AG10803 (cell line): ENCODE data around the gene SPDYC.

Experiments
- DNase-seq: peaks from one replicate; pipeline ENCODE4 v3.0.0; 2010; ENCODE audit warnings: low read depth
- H3K4me3 ChIP-seq: 2 replicates; pipeline ENCODE4 v1.5.1; 2011; ENCODE audit warnings: mild to moderate bottlenecking, low read length, control low read depth
- TF ChIP-seq, protein P1 (sequence below): conservative IDR thresholded peaks from 2 replicates; pipeline ENCODE4 v1.5.1; 2011; ENCODE audit warnings: mild to moderate bottlenecking, low read length, control low read depth, inconsistent platforms

Gene SPDYC

DNA sequence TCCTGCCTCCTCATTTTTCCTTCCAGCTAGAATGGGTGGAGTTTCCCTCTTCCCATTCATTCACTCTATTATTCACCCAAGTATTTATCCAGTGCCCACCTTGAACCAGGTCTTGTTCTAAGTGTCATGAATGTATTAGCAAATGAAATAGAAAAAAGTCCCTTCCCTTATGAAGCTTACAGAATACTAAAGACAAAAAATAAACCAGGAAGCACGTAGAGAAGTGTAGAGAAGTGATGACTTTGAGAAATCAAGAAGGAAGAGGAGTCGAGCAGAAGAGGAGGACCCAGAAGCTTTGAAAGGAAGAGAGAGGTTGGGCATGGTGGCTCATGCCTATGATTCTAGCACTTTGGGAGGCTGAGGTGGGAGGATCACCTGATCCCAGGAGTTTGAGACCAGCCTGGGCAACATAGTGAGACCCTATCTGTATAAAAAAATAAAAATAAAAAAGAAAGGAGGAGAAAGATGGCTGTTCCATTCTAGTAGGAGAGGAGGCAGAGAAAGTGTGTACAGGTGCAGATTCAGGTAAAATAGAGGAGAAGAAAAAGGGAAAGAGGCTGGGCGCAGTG lies 18.6 kb upstream of the SPDYC start:
- DNase-seq = no peak
- H3K4me3 ChIP-seq = no peak overlapping the region
- TF ChIP-seq, protein P1, sequence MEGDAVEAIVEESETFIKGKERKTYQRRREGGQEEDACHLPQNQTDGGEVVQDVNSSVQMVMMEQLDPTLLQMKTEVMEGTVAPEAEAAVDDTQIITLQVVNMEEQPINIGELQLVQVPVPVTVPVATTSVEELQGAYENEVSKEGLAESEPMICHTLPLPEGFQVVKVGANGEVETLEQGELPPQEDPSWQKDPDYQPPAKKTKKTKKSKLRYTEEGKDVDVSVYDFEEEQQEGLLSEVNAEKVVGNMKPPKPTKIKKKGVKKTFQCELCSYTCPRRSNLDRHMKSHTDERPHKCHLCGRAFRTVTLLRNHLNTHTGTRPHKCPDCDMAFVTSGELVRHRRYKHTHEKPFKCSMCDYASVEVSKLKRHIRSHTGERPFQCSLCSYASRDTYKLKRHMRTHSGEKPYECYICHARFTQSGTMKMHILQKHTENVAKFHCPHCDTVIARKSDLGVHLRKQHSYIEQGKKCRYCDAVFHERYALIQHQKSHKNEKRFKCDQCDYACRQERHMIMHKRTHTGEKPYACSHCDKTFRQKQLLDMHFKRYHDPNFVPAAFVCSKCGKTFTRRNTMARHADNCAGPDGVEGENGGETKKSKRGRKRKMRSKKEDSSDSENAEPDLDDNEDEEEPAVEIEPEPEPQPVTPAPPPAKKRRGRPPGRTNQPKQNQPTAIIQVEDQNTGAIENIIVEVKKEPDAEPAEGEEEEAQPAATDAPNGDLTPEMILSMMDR = no peak

DNA sequence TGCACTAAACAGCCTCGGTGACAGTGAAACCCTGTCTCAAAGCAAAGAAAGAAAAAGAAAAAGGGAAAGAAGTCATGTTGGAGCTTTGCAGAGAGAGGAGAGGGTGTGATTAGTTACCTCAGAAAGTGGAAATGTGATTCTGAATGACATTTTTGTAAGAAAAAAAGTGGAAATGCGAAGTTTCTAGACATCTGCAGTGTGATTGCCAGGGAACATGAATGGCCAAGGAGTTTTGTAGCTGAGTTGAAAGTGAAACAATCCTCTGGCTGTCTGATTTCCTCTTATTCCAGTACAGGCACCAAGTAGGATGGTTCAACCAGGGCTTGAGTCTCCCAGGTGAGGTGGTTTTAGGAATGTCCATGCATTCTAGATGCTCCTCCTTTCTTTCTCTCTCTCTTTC lies 17.9 kb upstream of the SPDYC start:
- TF ChIP-seq, protein P1 = no peak
- DNase-seq = no peak
- H3K4me3 ChIP-seq = no peak overlapping the region

DNA sequence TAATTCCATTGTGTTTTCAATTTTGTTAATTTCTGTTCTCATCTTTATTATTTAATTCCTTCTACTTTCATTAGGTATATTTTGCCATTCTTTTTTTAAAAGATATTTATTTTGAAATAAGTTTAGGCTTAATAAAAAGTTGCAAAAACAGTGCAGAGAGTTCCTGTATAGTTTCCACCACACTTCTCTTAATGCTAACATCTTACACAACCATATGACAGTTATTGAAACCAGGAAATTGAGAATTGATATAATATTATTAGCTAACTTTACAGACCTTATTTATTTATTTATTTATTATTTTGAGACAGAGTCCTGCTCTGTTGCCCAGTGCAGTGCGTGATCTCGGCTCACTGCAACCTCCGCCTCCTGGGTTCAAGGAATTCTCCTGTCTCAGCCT lies 13.8 kb upstream of the SPDYC start:
- no peak for DNase-seq
- TF ChIP-seq, protein P1 = no peak
- no peak overlapping the region for H3K4me3 ChIP-seq

DNA sequence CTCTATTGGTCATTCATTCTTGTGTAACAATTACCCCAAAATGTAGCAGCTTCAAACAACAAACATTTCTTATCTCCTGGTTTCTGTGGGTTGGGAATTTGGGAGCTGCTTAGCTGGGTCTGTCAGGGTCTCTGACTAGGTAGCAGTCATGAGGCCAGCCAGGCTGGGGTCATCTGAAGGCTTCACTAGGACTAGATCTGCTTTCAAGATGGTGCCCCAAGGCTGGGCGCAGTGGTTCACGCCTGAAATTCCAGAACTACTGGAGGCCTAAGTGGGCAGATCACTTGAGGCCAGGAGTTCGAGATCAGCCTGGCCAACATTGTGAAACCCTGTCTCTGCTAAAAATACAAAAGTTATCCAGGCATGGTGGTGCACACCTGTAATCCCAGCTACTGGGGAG lies 13.1 kb upstream of the SPDYC start:
- TF ChIP-seq, protein P1 = no peak
- DNase-seq = no peak
- H3K4me3 ChIP-seq = no peak overlapping the region

DNA sequence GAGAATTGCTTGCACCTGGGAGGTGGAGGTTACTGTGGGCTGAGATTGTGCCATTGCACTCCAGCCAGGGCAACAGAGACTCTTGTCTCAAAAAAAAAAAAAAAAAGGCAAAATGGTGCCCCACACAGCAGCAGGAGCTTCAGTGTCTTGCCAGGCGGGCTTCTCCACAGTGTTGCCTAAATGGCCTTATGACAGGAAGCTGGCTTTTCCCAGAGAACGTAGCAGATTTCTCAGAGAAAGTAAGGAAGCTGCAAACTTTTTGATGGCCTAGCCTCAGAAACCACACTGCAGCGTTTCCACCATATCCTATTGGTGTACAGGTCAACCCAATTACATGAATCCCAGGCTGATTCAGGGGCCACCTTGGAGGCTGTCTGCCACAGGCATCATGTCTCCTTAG lies 12.7 kb upstream of the SPDYC start:
- DNase-seq = no peak
- TF ChIP-seq, protein P1 = no peak
- no peak overlapping the region for H3K4me3 ChIP-seq

DNA sequence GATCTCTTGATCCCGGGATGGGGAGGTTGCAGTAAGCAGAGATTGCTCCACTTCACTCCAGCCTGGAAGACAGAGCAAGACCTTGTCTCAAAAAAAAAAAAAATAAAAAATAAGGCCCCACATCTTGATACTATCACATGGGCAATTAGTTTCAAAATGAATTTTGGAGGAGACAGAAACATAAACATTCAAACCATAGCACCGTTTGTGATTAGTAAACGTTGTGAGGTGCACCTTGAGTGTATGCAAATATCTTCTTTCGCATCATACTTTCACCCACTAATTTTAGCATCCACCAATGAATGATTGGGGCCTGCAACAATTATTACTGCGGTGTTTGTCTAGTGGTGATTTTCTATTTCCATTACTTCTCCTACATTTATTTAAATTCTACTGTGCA lies 11.0 kb upstream of the SPDYC start:
- H3K4me3 ChIP-seq = no peak overlapping the region
- DNase-seq = no peak
- TF ChIP-seq, protein P1 = no peak

DNA sequence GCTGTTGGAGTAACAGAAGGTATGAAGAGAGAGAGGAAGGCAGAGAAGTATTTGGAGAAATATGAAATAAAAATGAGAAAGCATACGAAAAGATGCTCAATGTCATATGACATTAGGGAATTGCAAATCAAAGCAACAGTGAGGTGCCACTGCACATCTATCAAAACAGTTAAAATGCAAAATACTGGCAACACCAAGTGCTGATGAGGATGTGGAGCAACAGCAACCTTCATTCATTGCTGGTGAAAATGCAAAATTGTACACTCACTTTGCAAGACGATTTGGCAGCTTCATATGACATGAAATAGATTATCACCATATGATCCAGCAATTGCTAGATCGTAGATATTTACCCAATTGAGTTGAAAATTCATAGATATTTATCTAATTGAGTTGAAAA lies 9.4 kb upstream of the SPDYC start:
- DNase-seq = no peak
- TF ChIP-seq, protein P1 = no peak
- no peak overlapping the region for H3K4me3 ChIP-seq
